HCT116 (cell line): ENCODE results near the gene LAPTM4A. TPM values are rescaled to one million over a fixed set of nuclear protein-coding genes. Genes with fewer than 3 reads are reported as not detected.

Experiments used
- ATAC-seq: fragments of 200-7000 bp; cut with Tn5 transposase; 2 replicates; pipeline ENCODE4 v1.9.1; 2020; ENCODE audit warnings: mild to moderate bottlenecking, moderate library complexity
- BruUV-seq: library from RNA; stranded (reverse); fragments of 400-500 nt; replicated peaks from 2 replicates; lab custom pipeline; 2021; lab: Mats Ljungman, UMichigan
- CTCF ChIA-PET: fragments of 300-600 bp; sonication (Branson Sonifier 250); formaldehyde crosslinking; loops from one replicate; lab custom pipeline; 2021; ENCODE audit warnings: antibody characterized with exemption; lab: Charles Lee
- POLR2A ChIA-PET: fragments of 300-600, 350-600 bp; sonication (Branson Sonifier 250); formaldehyde crosslinking; loops from one replicate; lab custom pipeline; 2021; ENCODE audit warnings: antibody characterized with exemption; lab: Charles Lee
- RAD21 ChIA-PET, 2 experiments: fragments of 300-600 bp; sonication (Branson Sonifier 250); formaldehyde crosslinking; loops; one replicate each; lab custom pipeline; 2023; ENCODE audit warnings: low total read pairs in 2 of 2; ENCODE audit not compliant: uncharacterized antibody in 2 of 2, unreplicated experiment in 2 of 2, low non-redundant PET in 1 of 2; lab: Charles Lee
- DNase-seq: peaks from one replicate; pipeline ENCODE4 v3.0.0-alpha.2; 2010; ENCODE audit warnings: low read depth, low spot score
- H2AFZ ChIP-seq: fragments of 200-600 bp; shearing (Covaris generic), sonication (generic); 2 replicates; pipeline ENCODE4 v1.6.1; 2017; ENCODE audit warnings: low read depth, mixed run types, mixed read lengths, antibody characterized with exemption, low read length; ENCODE audit not compliant: poor library complexity, severe bottlenecking
- H3K27ac ChIP-seq: 2 replicates; pipeline ENCODE4 v1.5.1; 2012; ENCODE audit warnings: low read depth, low read length
- H3K27me3 ChIP-seq: fragments of 200-600 bp; sonication (generic); 2 replicates; pipeline ENCODE4 v1.6.1; 2016; ENCODE audit warnings: mixed run types, low read length, mixed read lengths; ENCODE audit not compliant: insufficient read depth
- H3K36me3 ChIP-seq, 2 experiments: fragments of 200-500 bp in 1 of 2; fragments of 200-600 bp in 1 of 2; sonication (Bioruptor generic) in 1 of 2; sonication (generic) in 1 of 2; 2 replicates each; pipeline versions ENCODE4 v1.5.1 to v1.6.1; 2014 to 2016; ENCODE audit warnings: low read length in 2 of 2, inconsistent platforms in 1 of 2, mixed read lengths in 1 of 2, mixed run types in 1 of 2; ENCODE audit not compliant: insufficient read depth in 2 of 2, control insufficient read depth in 1 of 2
- H3K4me1 ChIP-seq, 2 experiments: fragments of 200-600 bp in 1 of 2; sonication (generic) in 1 of 2; 2 replicates each; pipeline versions ENCODE4 v1.5.1 to v1.6.1; 2012 to 2017; ENCODE audit warnings: low read length in 2 of 2, inconsistent platforms in 1 of 2, mild to moderate bottlenecking in 1 of 2, mixed read lengths in 1 of 2, mixed run types in 1 of 2, moderate library complexity in 1 of 2; ENCODE audit not compliant: insufficient read depth in 2 of 2, control insufficient read depth in 1 of 2
- H3K4me2 ChIP-seq: fragments of 200-600 bp; sonication (generic); 2 replicates; pipeline ENCODE4 v1.6.1; 2017; ENCODE audit warnings: mixed run types, low read length, mixed read lengths
- H3K4me3 ChIP-seq, 2 experiments: fragments of 200-600 bp in 1 of 2; sonication (generic) in 1 of 2; replicated peaks in 1 of 2; 2 replicates each; pipeline ENCODE4 v1.5.1; 2011 to 2016; ENCODE audit warnings: low read length in 2 of 2, control low read depth in 1 of 2, low read depth in 1 of 2, mild to moderate bottlenecking in 1 of 2, mixed read lengths in 1 of 2, mixed run types in 1 of 2
- H3K79me2 ChIP-seq: fragments of 200-600 bp; sonication (generic); 2 replicates; pipeline ENCODE4 v1.6.1; 2017; ENCODE audit warnings: mild to moderate bottlenecking, mixed run types, low read length, moderate library complexity, mixed read lengths; ENCODE audit not compliant: insufficient read depth
- H3K9ac ChIP-seq: fragments of 200-600 bp; sonication (generic); 2 replicates; pipeline ENCODE4 v1.6.1; 2016; ENCODE audit warnings: low read length, mixed read lengths
- H3K9me2 ChIP-seq: fragments of 200-600 bp; sonication (generic), shearing (Covaris generic); 2 replicates; pipeline ENCODE4 v1.6.1; 2017; ENCODE audit warnings: mixed run types, mild to moderate bottlenecking, moderate library complexity; ENCODE audit not compliant: insufficient read depth
- H3K9me3 ChIP-seq, 2 experiments: fragments of 200-500 bp in 1 of 2; fragments of 200-600 bp in 1 of 2; sonication (Bioruptor generic) in 1 of 2; sonication (generic) in 1 of 2; 2 replicates each; pipeline ENCODE4 v1.6.1; 2014 to 2017; ENCODE audit warnings: low read length in 2 of 2, mixed read lengths in 2 of 2, inconsistent platforms in 1 of 2, low read depth in 1 of 2, mild to moderate bottlenecking in 1 of 2, mixed run types in 1 of 2, moderate library complexity in 1 of 2; ENCODE audit not compliant: control insufficient read depth in 1 of 2, insufficient read depth in 1 of 2
- H4K20me1 ChIP-seq: fragments of 200-600 bp; sonication (generic), shearing (Covaris generic); 2 replicates; pipeline ENCODE4 v1.6.1; 2017; ENCODE audit warnings: mixed run types, mild to moderate bottlenecking, moderate library complexity; ENCODE audit not compliant: insufficient read depth
- CBX3 ChIP-seq: IDR thresholded peaks from 2 replicates; pipeline ENCODE4 v1.6.1; 2012; ENCODE audit warnings: low read depth
- CTCF ChIP-seq, 3 experiments: fragments of 200-600 bp in 1 of 3; sonication (generic) in 1 of 3; IDR thresholded peaks in 2 of 3; conservative IDR thresholded peaks in 1 of 3; 2 replicates each; pipeline ENCODE4 v1.5.1; 2012 to 2017; ENCODE audit warnings: low read depth in 2 of 3, low read length in 2 of 3, antibody characterized with exemption in 1 of 3, borderline replicate concordance in 1 of 3, control low read depth in 1 of 3, mild to moderate bottlenecking in 1 of 3, mixed read lengths in 1 of 3, mixed run types in 1 of 3, moderate library complexity in 1 of 3; ENCODE audit not compliant: insufficient read depth in 1 of 3
- ELF1 ChIP-seq: IDR thresholded peaks from 2 replicates; pipeline ENCODE4 v1.6.1; 2012; ENCODE audit warnings: low read depth, borderline replicate concordance
- EZH2 ChIP-seq: fragments of 200-600 bp; sonication (generic); IDR thresholded peaks from 2 replicates; pipeline ENCODE4 v1.6.1; 2017; ENCODE audit warnings: antibody characterized with exemption, mixed run types
- EZH2phosphoT487 ChIP-seq: fragments of 200-600 bp; IDR thresholded peaks from 2 replicates; pipeline ENCODE4 v1.6.1; 2018; ENCODE audit warnings: antibody characterized with exemption, borderline replicate concordance
- JUND ChIP-seq: IDR thresholded peaks from 2 replicates; pipeline ENCODE4 v1.6.1; 2012
- MAX ChIP-seq: IDR thresholded peaks from 2 replicates; pipeline ENCODE4 v1.6.1; 2012
- POLR2A ChIP-seq: IDR thresholded peaks from 2 replicates; pipeline ENCODE4 v1.7.0; 2011; ENCODE audit warnings: borderline replicate concordance; ENCODE audit not compliant: insufficient read depth, insufficient read length; ENCODE audit errors: extremely low read depth
- POLR2AphosphoS5 ChIP-seq: IDR thresholded peaks from 2 replicates; pipeline ENCODE4 v1.6.1; 2011; ENCODE audit warnings: mild to moderate bottlenecking, low read depth, low read length, moderate library complexity
- RAD21 ChIP-seq: IDR thresholded peaks from 2 replicates; pipeline ENCODE4 v1.6.1; 2012; ENCODE audit warnings: low read depth, mild to moderate bottlenecking
- REST ChIP-seq: IDR thresholded peaks from 2 replicates; pipeline ENCODE4 v1.6.1; 2012; ENCODE audit warnings: low read depth
- SIN3A ChIP-seq: IDR thresholded peaks from 2 replicates; pipeline ENCODE4 v1.6.1; 2012; ENCODE audit warnings: low read depth
- SP1 ChIP-seq: IDR thresholded peaks from 2 replicates; pipeline ENCODE4 v1.6.1; 2012; ENCODE audit warnings: low read depth
- SRF ChIP-seq: IDR thresholded peaks from 2 replicates; pipeline ENCODE4 v1.6.1; 2012; ENCODE audit warnings: low read depth
- TCF7L2 ChIP-seq: IDR thresholded peaks from 2 replicates; pipeline ENCODE4 v1.7.0; 2011; ENCODE audit warnings: borderline replicate concordance, inconsistent platforms; ENCODE audit not compliant: insufficient read depth, insufficient read length; ENCODE audit errors: extremely low read depth
- YY1 ChIP-seq: IDR thresholded peaks from 2 replicates; pipeline ENCODE4 v1.6.1; 2011; ENCODE audit warnings: low read length, low read depth, moderate library complexity, mild to moderate bottlenecking; ENCODE audit not compliant: insufficient replicate concordance; ENCODE audit errors: extremely low read depth
- ZBTB33 ChIP-seq: IDR thresholded peaks from 2 replicates; pipeline ENCODE4 v1.6.1; 2011; ENCODE audit warnings: mild to moderate bottlenecking, low read length, moderate library complexity; ENCODE audit not compliant: insufficient replicate concordance; ENCODE audit errors: extremely low read depth
- ZFX ChIP-seq: fragments of 450-650 bp; IDR thresholded peaks from 2 replicates; pipeline ENCODE4 v1.6.1; 2017
- ZNF274 ChIP-seq: fragments of 200-500 bp; sonication (Bioruptor generic); IDR thresholded peaks from 2 replicates; pipeline ENCODE4 v1.6.1; 2014; ENCODE audit warnings: mild to moderate bottlenecking, low read depth, low read length, inconsistent platforms
- intact Hi-C: fragments of 100-400 bp; cut with micrococcal nuclease; formaldehyde crosslinking; loops from 2 replicates; pipeline ENCODE4 v1.10.0; 2022
- total RNA-seq: library from RNA; stranded (reverse); gene quantifications from one replicate; pipeline ENCODE4 v1.2.1, GENCODE V29; 2021; ENCODE audit not compliant: unreplicated experiment

The LAPTM4A gene
- total RNA-seq, 1 experiment from 2014 or later = 84.5 TPM

GRCh38 chr2:20037660-20038059, 13.8 kb downstream of the LAPTM4A start:
- Histone ChIP-seq H3K4me3 (no peak overlapping the region), H3K27me3 (no peaks in the 10 kb centered on the region), H3K27ac (no peak overlapping the region), H4K20me1 (no peaks in the 10 kb centered on the region), H3K36me3 (peaks cover 37 to 40% of the 10 kb centered on the region in 2 experiments), H3K4me2 (no peak overlapping the region), H3K4me1 (no peaks in the 10 kb centered on the region), H3K79me2 (peaks cover 15% of the 10 kb centered on the region), H3K9ac (no peak overlapping the region), H2AFZ (no peak overlapping the region), H3K9me2 (no peaks in the 10 kb centered on the region), H3K9me3 (no peaks in the 10 kb centered on the region)
- BruUV-seq = no TSS peak
- ATAC-seq (no peak), DNase-seq (no peak)
- TF ChIP-seq SIN3A (no peak), EZH2 (no peak), ELF1 (no peak), EZH2phosphoT487 (no peak), ZNF274 (no peak), POLR2AphosphoS5 (no peak), CTCF (IDR thresholded peaks at IDR 0.05 in 2 of 3, conservative IDR thresholded peaks at IDR 0.05 in 1 of 3; ENCODE audit: borderline replicate concordance in 1 of 3, insufficient read depth in 1 of 3, low read depth in 2 of 3, low read length in 2 of 3) (no peak), POLR2A (no peak), SP1 (no peak), ZBTB33 (no peak), ZFX (no peak), TCF7L2 (no peak), MAX (no peak), YY1 (no peak), JUND (no peak), SRF (no peak), RAD21 (no peak), CBX3 (no peak), REST (no peak)
- POLR2A ChIA-PET = interaction anchor here (1.7 kb wide), 1 partner anchor 14 kb away, joined by 4 read pairs; the partner anchor contains the start of gene LAPTM4A
- CTCF ChIA-PET = interaction anchor here (0.7 to 1.4 kb wide), 2 partner anchors 22 kb away, joined by 3 to 6 read pairs; no protein-coding TSS in a partner anchor
- RAD21 ChIA-PET = no interaction called here
- intact Hi-C loops = no loop called here
